Measurements from ENCODE around the gene DNHD1. TPM values are rescaled to one million over a fixed set of nuclear protein-coding genes. Genes with fewer than 3 reads are reported as not detected.

DNHD1 gene
- total and polyA plus RNA-seq, 9 of the 15 experiments (the other 6 are each of a cell fraction or from before 2014, with no cell fraction given) = 0.82 to 9.7 (median 3.8) TPM

DNA sequence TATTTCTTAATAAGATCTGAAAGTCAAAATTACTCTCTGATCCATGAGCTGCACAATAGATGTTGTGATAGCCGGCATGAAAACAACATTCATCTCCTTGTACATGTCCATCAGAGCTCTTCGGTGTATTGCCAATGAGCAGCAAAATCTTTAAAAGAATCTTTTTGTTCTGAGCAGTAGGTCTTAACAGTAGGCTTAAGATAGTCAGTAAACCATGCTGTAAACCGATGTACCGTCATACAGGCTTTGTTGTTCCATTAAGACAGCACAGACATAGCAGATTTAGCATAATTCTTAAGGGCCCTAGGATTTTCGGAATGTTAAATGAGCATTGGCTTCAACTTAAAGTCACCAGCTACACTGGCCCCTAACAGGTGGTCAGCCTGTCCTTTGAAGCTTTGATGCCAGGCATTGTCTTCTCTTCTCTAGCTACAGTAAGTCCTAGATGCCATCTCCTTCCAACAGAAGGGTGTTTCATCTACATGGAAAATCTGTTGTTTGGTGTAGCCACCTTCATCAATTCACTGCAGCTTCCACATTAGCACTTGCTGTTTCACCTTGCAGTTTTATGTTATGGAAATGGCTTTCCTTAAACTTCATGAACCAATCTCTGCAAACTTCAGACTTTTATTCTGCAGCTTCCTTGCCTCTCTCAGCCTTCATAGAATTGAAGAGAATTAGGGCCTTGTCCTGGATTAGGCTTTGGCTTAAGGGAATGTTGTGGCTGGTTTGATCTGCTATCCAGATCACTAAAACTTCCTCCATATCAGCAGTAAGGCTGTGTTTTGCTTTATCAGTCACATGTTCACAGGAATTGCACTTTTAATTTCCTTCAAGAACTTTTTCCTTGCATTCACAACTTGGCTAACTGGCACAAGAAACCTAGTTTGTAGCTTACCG is 78.0 kb downstream of the DNHD1 start:
- BruUV-seq (replicated peaks) = no TSS peak
- Histone ChIP-seq H3K4me1 (replicated peaks in 1 of 2; ENCODE audit: control insufficient read depth in 2 of 2, insufficient read depth in 2 of 2, low read length in 2 of 2) (peaks cover 13 to 15% of the 10 kb centered on the region in 2 experiments), H3K9me3 (replicated peaks; ENCODE audit: control insufficient read depth, insufficient read depth, low read depth, low read length) (no peaks in the 10 kb centered on the region), H3K36me3 (ENCODE audit: control insufficient read depth, insufficient read depth, low read length) (no peaks in the 10 kb centered on the region), H3K9ac (ENCODE audit: insufficient read depth in 1 of 2, low read depth in 2 of 2, low read length in 2 of 2) (no peak overlapping the region), H3K4me2 (ENCODE audit: insufficient read depth, low read length) (no peak overlapping the region), H4K20me1 (replicated peaks; ENCODE audit: control insufficient read depth, insufficient read depth, low read length) (no peaks in the 10 kb centered on the region), H3K9me1 (ENCODE audit: control insufficient read depth, insufficient read depth, low read length) (peaks cover 3% of the 10 kb centered on the region), H3K27me3 (ENCODE audit: control insufficient read depth in 2 of 2, insufficient read depth in 2 of 2, low read length in 2 of 2) (no peaks in the 10 kb centered on the region), H3K27ac (ENCODE audit: extremely low read depth, low read depth, low read length) (no peak overlapping the region), H3K4me3 (no peak overlapping the region), H3K79me2 (ENCODE audit: control insufficient read depth, insufficient read depth, low read length) (no peaks in the 10 kb centered on the region), H2AFZ (ENCODE audit: low read depth, low read length) (no peak overlapping the region)
- intact Hi-C loops (cut with micrococcal nuclease) = no loop called here
- TF ChIP-seq RBM15 (IDR thresholded peaks at IDR 0.05; ENCODE audit: insufficient read depth, low read length) (no peak), SNIP1 (IDR thresholded peaks at IDR 0.05; ENCODE audit: low read depth) (no peak), NCOA2 (IDR thresholded peaks at IDR 0.05; ENCODE audit: partially characterized antibody in 2 of 2) (no peak), ILK (tag; IDR thresholded peaks at IDR 0.05; ENCODE audit: borderline replicate concordance, low read depth) (no peak)
- TF ChIP-seq, protein P1, sequence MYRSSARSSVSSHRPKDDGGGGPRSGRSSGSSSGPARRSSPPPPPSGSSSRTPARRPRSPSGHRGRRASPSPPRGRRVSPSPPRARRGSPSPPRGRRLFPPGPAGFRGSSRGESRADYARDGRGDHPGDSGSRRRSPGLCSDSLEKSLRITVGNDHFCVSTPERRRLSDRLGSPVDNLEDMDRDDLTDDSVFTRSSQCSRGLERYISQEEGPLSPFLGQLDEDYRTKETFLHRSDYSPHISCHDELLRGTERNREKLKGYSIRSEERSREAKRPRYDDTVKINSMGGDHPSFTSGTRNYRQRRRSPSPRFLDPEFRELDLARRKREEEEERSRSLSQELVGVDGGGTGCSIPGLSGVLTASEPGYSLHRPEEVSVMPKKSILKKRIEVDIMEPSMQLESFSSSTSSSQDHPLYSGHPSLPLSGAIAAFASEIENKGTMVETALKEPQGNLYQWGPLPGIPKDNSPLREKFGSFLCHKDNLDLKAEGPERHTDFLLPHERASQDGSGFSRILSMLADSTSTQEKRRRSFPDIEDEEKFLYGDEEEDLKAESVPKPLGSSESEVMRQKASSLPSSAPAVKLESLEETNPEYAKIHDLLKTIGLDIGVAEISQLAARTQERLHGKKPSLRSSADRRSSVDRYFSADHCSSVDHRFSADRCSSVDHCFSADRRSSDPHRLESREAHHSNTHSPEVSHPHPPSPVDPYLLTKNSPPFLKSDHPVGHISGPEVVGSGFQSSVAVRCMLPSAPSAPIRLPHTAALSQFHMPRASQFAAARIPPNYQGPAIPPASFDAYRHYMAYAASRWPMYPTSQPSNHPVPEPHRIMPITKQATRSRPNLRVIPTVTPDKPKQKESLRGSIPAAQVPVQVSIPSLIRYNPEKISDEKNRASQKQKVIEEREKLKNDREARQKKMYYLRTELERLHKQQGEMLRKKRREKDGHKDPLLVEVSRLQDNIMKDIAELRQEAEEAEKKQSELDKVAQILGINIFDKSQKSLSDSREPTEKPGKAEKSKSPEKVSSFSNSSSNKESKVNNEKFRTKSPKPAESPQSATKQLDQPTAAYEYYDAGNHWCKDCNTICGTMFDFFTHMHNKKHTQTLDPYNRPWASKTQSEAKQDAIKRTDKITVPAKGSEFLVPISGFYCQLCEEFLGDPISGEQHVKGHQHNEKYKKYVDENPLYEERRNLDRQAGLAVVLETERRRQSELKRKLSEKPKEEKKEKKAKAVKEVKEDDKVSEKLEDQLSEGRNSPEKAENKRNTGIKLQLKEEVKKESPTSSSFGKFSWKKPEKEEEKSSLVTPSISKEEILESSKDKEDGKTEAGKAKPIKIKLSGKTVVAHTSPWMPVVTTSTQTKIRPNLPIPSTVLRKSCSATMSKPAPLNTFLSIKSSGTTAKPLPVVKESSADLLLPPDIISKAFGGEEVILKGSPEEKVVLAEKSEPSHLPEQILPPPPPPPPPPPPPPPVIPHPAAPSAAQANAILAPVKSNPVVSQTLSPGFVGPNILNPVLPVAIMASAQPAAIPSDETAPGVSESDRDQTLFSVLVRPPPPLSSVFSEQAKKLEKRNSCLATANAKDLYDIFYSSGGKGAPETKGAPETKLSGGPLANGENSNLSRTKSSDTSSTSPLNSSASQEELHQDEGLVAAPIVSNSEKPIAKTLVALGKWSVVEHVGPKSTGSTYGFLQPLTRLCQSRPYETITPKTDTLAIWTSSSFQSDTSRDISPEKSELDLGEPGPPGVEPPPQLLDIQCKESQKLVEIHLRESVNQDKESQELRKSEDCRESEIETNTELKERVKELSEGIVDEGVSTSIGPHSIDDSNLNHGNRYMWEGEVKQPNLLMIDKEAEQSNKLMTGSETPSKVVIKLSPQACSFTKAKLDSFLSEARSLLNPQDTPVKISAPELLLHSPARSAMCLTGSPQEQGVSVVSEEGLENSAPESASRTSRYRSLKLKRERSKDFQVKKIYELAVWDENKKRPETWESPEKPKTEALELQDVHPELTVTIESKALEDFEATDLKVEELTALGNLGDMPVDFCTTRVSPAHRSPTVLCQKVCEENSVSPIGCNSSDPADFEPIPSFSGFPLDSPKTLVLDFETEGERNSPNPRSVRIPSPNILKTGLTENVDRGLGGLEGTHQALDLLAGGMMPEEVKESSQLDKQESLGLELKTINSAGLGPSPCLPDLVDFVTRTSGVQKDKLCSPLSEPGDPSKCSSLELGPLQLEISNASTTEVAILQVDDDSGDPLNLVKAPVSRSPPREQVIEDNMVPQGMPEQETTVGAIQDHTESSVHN (IDR thresholded peaks at IDR 0.05; ENCODE audit: borderline replicate concordance in 1 of 2, low read depth in 1 of 2) = no peak
- ChIA-PET POLR2A (interaction anchor here (0.6 to 1.8 kb wide), 3 partner anchors 12 to 28 kb away, joined by 3 to 8 read pairs (median 4); no protein-coding TSS in a partner anchor), CTCF (ENCODE audit: low intra/inter-chr PET ratio) (no interaction called here)
- in situ Hi-C loops (cut with MboI) = no loop called here
- ATAC-seq = no peak
- no peak for DNase-seq (ENCODE audit: extremely low read depth in 1 of 4, low spot score in 3 of 4)
- no peak for FAIRE-seq
- WGBS (ENCODE audit: insufficient coverage, low coverage, missing lambda C conversion rate) = 75% methylated on average over 6 of the region's 6 CpGs
